NCI-H460 (cell line): ENCODE data around the gene ABCD1. TPM values are rescaled to one million over a fixed set of nuclear protein-coding genes. Genes with fewer than 3 reads are reported as not detected.
"Not testable (repeated sequence)": the region's sequence is repeated elsewhere in the genome, so short reads cannot be mapped to it uniquely, and the experiment has no call there.

Source experiments
- DNase-seq: peaks from one replicate; pipeline ENCODE4 v3.0.0-alpha.2; 2016; ENCODE audit warnings: low read depth; ENCODE audit errors: extremely low read depth
- total RNA-seq: library from RNA; depleted of rRNA; stranded (reverse); fragments of >200 nt; shearing (Covaris generic); gene quantifications from 2 replicates; pipeline ENCODE4 v1.2.3, GENCODE V29; 2014

The ABCD1 gene
- total RNA-seq, 1 experiment from 2014 or later = 11.2 TPM

DNA sequence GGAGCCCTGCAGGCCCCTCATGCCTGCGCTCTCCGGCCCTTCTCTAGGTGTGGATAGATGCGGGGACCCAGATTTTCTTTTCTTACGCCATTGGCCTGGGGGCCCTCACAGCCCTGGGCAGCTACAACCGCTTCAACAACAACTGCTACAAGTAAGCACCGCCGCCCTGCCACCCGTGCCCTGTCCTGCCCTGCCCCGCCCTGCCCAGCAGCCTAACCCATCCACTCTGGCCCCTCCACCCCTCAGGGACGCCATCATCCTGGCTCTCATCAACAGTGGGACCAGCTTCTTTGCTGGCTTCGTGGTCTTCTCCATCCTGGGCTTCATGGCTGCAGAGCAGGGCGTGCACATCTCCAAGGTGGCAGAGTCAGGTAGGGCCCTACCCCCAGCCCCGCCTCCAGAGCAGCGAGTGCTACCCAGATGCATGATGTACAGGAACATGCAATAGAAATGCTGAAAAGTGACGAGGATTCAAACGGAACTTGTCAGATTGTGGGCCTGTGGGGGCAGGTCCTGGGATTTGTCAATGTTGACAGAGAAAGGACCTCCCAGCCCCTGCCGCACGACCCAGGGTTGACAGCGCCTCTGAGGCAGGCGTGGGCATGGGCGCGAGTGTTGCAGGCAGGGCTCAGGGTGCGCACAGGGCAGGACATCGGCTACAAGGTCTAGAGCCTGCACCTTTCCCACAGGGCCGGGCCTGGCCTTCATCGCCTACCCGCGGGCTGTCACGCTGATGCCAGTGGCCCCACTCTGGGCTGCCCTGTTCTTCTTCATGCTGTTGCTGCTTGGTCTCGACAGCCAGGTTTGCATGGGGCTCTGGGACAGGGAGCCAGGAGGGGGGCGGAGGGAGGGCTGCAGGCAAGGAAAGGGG, 31.2 kb upstream of the ABCD1 start:
- DNase-seq = no peak

- DNase-seq = not testable (repeated sequence)
These were observed 30.4 kb upstream of the ABCD1 start for GRCh38 chrX:153694256-153694655.

DNA sequence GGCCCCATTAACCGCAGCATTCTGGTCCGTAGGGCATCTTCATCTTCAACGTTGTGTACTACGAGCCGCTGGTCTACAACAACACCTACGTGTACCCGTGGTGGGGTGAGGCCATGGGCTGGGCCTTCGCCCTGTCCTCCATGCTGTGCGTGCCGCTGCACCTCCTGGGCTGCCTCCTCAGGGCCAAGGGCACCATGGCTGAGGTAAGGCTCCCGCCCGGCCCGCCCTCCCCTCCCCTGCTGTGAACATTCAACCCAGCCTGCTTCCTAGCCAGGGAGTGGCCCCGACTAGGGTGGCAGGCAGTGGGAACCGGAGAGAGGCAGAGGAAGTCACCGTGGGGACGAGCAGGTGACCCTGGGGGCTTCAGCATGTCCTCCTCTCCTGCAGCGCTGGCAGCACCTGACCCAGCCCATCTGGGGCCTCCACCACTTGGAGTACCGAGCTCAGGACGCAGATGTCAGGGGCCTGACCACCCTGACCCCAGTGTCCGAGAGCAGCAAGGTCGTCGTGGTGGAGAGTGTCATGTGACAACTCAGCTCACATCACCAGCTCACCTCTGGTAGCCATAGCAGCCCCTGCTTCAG, 29.9 kb upstream of the ABCD1 start:
- no peak for DNase-seq

GRCh38 chrX:153696100-153696499, 28.6 kb upstream of the ABCD1 start:
- no peak for DNase-seq

GRCh38 chrX:153696538-153696937, 28.1 kb upstream of the ABCD1 start:
- not testable (repeated sequence) for DNase-seq

GRCh38 chrX:153696986-153697722, 27.5 kb upstream of the ABCD1 start:
- DNase-seq = not testable (repeated sequence)

- no peak for DNase-seq
These were observed 26.5 kb upstream of the ABCD1 start for GRCh38 chrX:153697924-153698865.

GRCh38 chrX:153699210-153699783, 25.4 kb upstream of the ABCD1 start:
- DNase-seq = not testable (repeated sequence)

GRCh38 chrX:153699784-153700371, 24.8 kb upstream of the ABCD1 start:
- not testable (repeated sequence) for DNase-seq

GRCh38 chrX:153700376-153700945, 24.2 kb upstream of the ABCD1 start:
- no peak for DNase-seq

GRCh38 chrX:153700967-153701366, 23.7 kb upstream of the ABCD1 start:
- no peak for DNase-seq

- DNase-seq = no peak
These were observed 22.9 kb upstream of the ABCD1 start for GRCh38 chrX:153701706-153702105.

DNA sequence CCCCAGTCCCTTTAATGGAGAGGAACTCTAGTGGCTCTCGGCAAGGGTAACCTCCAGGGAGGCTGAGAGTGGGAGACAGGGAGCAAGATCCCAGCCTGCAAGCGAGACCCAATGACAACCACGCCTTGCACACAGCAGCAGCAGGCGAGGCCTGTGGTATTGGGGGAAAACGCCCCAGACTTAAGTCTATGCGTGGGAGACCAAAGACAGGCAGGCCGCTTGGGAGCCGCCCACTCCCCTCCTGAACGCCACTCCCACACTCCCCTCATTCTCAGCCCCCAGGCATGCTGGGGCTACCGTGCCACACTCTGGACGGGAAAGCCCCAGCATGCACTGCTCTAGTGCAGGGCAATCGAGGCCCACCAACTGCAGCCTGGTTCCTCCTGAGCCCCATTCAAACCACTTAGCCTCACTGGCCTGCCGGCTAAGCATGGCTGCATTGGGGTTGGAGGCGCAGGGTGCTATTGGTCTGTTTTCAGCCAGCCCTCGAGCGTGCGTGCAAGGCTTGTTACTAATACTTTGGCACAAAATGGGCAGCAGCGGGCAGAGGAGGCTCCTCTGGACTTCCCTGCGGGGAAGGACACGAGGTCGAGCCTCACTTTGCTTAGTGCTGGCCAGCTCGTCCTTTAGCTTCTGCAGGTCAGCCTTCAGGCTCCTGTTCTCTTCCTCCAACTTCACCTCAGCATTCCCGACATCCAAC, 22.2 kb upstream of the ABCD1 start:
- no peak for DNase-seq

DNA sequence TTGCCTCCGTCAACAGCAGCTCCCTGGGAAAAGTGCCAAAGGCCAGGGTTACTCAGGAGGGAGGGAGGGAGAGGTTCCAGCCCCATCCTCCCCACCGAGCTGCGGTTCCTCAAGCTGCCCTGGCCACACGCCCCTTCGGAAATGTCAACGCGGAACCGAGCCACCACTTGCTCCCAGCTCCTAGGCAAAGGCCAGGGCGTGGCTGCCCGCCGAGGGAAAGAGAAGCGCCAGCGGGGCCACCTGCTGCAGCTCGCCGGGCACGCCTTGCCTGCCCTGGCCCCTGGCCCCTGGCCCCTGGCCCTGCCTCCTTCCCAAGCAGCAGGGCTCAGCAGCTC, 21.7 kb upstream of the ABCD1 start:
- no peak for DNase-seq

- DNase-seq = no peak
These were observed 20.6 kb upstream of the ABCD1 start for GRCh38 chrX:153704021-153704526.

DNA sequence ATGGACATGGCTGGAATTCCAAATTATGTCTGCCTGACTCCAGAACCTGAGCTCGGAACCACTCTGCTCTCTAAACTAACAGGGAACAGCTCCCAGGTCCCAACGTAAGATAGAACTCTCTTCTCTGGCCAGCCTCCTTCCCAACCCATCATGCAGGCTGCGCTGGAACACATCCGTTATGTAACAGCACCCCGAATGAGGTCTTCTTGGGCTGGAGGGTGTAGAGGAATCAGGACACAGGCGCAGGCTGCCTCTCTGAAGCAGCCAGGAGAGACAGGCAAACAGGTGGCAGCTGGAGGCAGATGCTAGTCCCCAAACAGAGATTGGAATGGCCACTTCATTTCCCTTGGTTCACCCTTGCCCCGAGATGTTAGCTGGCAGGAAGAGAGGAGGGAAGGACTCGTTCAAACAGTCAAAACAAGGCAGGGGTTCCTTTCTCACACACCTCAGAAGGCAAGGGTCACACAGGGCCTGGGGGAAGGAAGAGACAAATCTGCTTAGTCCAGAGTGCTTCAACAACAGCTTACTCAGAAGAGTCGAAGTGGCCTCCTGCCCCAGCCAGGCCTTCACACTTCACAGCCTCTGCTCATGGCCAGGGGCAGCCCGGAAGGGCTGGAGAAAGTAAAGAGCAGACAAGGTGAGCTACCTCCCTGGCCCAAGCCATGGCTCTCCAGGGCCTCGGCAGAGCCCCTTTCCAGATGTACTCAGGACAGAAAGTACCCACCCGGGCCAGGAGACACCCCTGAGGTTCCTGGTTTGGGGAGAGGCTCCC, 19.8 kb upstream of the ABCD1 start:
- not testable (repeated sequence) for DNase-seq

DNA sequence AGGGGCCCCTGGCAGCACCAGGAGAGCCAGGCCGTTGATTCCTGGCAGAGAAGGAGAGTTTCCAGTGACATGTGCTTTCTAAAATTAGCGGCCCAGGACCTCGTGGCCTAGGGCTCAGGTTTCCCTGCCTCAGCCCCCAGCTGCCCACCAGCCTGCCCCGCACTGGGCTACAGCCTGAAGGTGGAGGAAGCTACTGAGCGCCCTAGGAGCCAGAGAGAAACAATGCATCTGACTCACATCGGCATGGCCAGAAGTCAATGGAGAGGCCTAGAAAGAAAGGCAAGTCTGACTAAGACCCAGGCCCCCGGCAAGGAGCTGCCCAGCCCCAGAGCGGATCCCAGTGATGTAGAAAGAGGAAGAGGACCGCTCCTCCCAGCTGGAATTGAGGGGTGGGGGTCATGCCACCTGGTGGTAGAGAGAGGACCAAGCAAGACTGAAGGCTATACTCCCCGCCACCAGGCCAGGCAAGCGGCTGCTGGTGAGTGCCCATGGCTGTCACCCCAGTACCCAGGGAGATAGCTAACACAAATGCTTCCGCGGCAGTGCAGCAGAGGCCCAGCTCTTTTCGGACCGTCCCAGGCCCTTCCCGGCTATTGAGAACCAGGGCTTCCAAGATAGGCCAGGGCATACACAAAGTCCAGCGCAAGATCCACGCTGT, 19.1 kb upstream of the ABCD1 start:
- DNase-seq = not testable (repeated sequence)
